H1 (cell line): ENCODE data around the gene KCNK15. TPM values are rescaled to one million over a fixed set of nuclear protein-coding genes. Genes with fewer than 3 reads are reported as not detected.

ENCODE experiments used
- FOSL1 ChIP-seq: IDR thresholded peaks from 2 replicates; pipeline ENCODE4 v1.6.1; 2011; ENCODE audit warnings: mild to moderate bottlenecking, low read depth, low read length, moderate library complexity; ENCODE audit not compliant: insufficient read depth
- HDAC6 ChIP-seq: IDR thresholded peaks from one replicate; pipeline ENCODE4 v1.7.1; 2012; ENCODE audit warnings: low read depth, mild to moderate bottlenecking, inconsistent platforms, low read length, moderate library complexity
- JUN ChIP-seq: IDR thresholded peaks from 2 replicates; pipeline ENCODE4 v1.6.1; 2011; ENCODE audit warnings: low read depth, mild to moderate bottlenecking, improper control_type of control experiment, low read length
- MAX ChIP-seq: IDR thresholded peaks from 2 replicates; pipeline ENCODE4 v1.6.1; 2012; ENCODE audit warnings: inconsistent platforms
- RNF2 ChIP-seq: fragments of 200-900, 300-1000 bp; sonication (generic); IDR thresholded peaks from 2 replicates; pipeline ENCODE4 v1.7.1; 2016; ENCODE audit warnings: borderline replicate concordance, low read depth, mild to moderate bottlenecking, antibody characterized with exemption, low read length; ENCODE audit not compliant: poor library complexity, severe bottlenecking; ENCODE audit errors: missing control alignments
- SAP30 ChIP-seq: fragments of 300-600 bp; sonication (generic); IDR thresholded peaks from 2 replicates; pipeline ENCODE4 v1.7.1; 2012; ENCODE audit warnings: low read length, moderate library complexity, mild to moderate bottlenecking, inconsistent platforms; ENCODE audit not compliant: insufficient read depth, insufficient replicate concordance
- USF2 ChIP-seq: IDR thresholded peaks from 2 replicates; pipeline ENCODE4 v1.6.1; 2011; ENCODE audit warnings: low read length, improper control_type of control experiment
- polyA plus RNA-seq, 7 experiments: library from polyadenylated mRNA; depleted of rRNA in 3 of 7; stranded (reverse) in 5 of 7; unstranded in 2 of 7; fragments of >200 nt in 5 of 7; fragments of 200-250 nt in 2 of 7; gene quantifications; 1 replicate in 5 of 7; 2 replicates in 1 of 7; 4 replicates in 1 of 7; pipeline versions ENCODE4 v1.2.1 to v1.2.3, GENCODE V29; 2011 to 2013; ENCODE audit warnings: missing spikeins in 2 of 7, mixed read lengths in 2 of 7
- total RNA-seq: library from RNA; stranded (reverse); fragmentation: NEBNext Ultra II Directional; extraction: Animal tissue kit (Norgen Biotek cat#: 25700); gene quantifications from 2 replicates; pipeline ENCODE4 v1.2.1, GENCODE V29; 2021

KCNK15 gene
- total and polyA plus RNA-seq, 2 of the 8 experiments (the other 6 are each of a cell fraction or from before 2014, with no cell fraction given), result 0.24 to 0.33 TPM

GRCh38 chr20:44743080-44743701 is 2.5 kb upstream of the KCNK15 start (continued):
- TF ChIP-seq FOSL1 (no peak), RNF2 (no peak), HDAC6 (no peak), SAP30 (no peak), MAX (no peak), USF2 (no peak), JUN (no peak)
- TF ChIP-seq, all 59 proteins: peak for 0
